Activated T-helper 9 cell treated with anti-CD3 and anti-CD28 coated beads, Interleukin-2, amount 50 U/mL, for 16 hours (primary cell): ENCODE results near the gene RSPO1.

Experiments
- DNase-seq: peaks from one replicate; pipeline ENCODE4 v3.0.0-alpha.2; 2020; ENCODE audit warnings: low read depth

Gene RSPO1

DNA sequence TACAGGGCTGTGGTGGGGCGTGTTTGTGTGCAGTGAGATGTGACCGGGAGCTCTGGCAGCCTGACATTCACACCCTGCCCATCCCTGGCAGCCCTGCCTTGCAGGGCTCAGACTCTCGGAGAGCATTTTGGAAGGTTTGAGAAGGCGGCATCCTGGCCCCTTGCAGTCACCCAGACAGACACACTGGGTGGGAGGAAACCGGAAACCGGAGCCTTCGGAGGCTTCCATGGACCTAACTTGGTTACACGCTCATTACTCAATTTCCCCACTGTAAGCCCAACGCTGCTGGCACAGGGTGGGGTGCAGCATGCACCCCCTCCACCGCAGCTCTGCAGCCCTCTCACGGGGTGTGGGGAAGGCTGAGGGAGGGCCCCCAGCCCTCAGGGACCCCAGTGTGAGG, 22.2 kb upstream of the RSPO1 start:
- no peak for DNase-seq

- no peak for DNase-seq
These were observed 21.3 kb upstream of the RSPO1 start for GRCh38 chr1:37656026-37656425.

DNA sequence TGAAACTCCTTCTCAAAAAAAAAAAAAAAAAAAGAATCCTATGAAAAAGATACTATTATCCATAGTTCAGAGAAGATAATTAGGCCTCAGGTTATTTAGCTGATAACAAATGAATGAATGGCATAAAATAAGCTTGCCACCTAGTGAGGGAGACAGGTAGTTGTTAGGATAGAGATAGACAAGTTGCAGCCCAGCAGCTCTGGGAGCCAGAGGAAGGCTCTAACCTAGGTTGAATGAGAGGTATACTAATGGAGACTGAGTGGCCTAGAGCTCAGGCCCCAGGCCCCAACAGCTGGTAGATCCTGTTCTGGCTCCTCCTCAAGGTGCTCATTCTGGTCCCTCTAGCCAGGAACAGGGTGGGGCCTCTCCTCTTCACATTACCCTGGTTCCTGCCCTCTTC, 20.6 kb upstream of the RSPO1 start:
- DNase-seq, result no peak

DNA sequence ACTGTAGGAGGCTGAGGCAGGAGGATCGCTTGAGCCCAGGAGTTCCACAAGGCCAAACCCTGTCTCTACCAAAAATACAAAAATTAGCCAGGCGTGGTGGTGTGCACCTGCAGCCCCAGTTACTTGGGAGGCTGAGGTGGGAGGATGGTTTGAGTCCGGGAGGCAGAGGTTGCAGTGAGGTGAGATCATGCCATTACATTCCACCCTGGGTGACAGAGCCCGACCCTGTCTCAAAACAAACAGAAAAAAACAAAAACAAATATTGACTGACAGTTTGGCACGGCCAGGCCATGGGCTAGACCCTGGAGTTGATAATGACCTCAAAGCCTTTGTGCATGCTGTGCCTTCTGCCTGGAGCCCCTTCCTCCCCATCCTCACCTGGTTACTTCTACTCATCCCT, 19.2 kb upstream of the RSPO1 start:
- DNase-seq, result no peak

DNA sequence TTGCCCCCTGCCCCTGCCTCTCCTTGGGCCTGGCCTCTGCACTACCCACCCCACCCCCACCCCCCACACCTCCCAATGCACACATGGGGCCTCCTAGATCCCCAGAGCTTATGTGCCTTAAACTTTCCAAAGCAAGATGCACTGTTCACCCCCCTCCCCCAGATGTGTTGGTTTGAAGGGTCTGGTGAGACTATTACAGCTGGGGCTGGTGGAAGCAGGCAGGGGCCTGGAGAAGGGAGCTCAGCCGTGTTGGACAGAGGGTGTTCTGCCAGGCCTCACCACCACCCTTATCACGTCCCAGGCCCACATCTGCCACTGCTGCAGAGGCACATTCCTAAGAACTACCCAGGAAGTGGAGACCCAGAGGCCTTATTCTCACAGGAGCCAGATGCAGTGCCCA, 18.3 kb upstream of the RSPO1 start:
- no peak for DNase-seq

- no peak for DNase-seq
These were observed 17.1 kb upstream of the RSPO1 start for GRCh38 chr1:37651803-37652202.

GRCh38 chr1:37650721-37651120, 16.0 kb upstream of the RSPO1 start:
- no peak for DNase-seq

DNA sequence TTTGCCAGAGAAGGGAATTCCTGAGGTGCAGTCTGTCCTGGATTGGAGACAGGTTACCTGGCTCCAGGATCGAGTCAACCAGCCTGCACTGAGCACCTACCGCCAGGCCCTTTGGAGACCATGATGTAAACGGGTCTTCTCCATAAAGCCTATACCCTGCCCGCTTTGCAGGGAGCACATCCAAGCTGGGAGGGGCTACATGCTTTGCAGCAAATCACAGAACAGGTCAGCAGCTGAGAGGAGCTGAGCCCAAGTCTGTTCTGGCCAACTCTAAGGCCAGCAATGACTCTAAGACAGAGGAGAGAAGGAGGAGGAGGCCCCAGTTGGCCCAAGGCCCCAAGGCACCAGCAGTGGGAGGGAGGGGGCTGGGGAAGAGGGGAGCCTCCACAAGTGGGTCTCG, 15.5 kb upstream of the RSPO1 start:
- no peak for DNase-seq

- DNase-seq, result no peak
These were observed 12.6 kb upstream of the RSPO1 start for GRCh38 chr1:37647281-37647680.

GRCh38 chr1:37641059-37641458, 6.4 kb upstream of the RSPO1 start:
- no peak for DNase-seq

DNA sequence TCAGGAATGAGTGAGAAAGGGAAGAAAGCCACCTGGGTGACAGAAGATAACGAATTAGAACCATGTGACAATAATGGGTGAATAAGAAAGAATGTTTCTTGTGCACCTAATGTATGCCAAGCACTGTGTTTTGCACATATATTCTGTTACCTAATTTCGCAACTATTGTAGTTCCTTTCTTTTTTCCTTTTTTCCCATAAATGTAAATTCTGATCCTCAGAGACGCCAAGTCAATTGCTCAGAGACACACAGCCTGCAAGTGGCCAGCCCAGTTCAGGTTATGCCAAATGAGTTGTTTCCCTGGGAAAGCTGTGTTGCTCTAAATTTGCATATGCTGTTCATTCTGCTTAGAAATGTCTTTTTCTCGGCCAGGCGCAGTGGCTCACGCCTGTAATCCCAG, 1.7 kb upstream of the RSPO1 start:
- no peak for DNase-seq

DNA sequence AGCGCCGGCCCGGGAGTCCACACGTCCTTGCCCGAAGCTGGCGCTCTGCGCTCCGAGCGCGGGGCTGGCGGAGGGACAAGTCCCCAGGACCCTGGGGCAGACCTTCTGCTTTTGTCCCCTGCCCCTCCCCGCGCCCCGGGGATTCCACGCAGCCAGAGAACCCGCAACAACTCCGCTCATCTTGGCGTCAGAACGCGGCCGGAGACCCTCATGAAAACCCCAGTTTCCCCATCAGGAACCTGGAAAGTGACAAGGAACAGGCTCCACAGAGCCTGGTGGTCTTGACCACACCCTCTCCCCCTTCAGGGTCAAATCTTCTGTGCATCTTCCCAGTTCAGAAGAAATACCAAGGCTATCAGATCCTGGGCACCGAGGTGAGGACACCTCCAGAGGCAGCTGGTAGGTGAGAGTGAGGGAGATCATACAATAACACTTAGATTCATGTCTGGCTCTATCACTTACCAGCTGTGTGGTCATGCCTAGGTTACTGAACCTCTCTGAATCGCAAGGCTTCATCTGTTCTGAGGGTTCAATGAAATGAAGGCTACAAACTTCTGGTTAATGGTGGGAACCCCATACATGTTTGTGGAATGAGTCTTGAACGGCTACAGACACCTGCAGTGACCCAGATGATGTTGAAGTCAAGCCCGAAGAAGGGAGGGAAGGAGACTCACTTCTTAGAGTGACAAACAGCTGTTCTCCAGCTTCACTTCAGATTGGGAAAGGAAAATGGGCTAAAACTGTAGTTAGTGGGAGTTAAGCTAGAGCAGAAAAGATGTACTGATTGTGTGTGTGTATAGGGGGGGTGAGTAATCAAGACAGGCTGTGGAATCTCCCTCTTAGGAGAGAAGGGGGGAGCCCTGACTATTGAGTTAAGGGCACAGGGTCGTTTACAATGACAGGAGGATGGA, 555 bp upstream of the RSPO1 start:
- no peak for DNase-seq

DNA sequence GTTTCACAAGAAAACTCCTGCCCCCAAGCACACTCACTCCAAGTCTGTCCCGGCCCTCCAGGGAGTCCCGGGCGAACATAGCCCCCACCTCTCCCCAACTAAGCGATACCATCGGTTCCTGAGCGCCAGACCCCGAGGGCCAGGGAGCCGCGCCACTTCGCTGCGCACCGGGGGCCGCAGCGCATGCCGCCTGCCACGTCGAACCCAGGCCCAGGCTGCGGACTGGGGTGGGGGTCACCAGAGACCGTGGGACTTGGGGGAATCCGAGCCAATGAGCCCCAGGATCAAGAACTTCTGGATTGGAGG, 801 bp downstream of the RSPO1 start:
- DNase-seq, result no peak

DNA sequence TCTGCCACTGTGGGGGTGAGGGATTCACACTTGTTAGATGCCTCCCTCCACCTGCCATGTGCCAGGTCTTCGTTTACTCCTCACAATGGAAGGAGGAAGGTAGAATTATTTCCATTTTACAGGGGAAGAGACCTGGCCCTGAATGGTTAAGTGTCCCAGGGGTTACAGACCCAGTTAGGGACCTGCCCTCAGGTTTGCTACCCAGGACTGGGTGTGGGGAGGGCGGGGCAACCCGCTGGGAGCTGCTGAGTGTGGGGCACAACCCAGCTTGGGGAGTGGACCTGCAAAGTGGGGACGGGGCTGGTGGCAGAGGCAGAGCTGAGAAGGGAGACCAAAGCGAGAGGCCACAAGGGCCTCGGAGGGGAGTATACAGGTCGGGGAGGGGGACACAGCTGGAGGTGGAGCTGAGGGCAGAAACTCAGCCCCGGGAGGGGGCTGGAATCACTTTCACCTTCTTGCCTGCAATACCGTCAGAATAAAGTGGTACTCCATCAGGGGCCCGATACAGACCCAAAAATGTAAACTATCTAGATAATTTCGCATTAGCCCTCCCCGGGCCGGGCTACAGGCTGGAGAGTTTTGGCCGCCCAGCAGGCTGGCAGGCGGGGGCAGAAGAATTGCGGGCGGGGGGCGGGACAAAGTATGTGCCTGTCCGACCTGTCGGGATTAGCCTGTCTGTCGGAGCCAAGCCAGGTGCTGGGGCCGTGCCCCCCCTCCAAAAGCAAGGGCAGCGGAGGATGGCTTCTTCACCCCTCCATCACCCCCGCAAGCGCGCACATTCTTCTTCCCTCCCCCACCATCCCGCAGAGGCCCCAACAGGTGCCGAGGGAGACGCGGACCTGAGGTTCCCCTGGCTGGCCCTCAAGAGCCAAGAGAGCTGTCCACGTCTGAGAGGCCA, 1.4 kb downstream of the RSPO1 start:
- no peak for DNase-seq

GRCh38 chr1:37631036-37631435, 3.7 kb downstream of the RSPO1 start:
- DNase-seq, result no peak

- no peak for DNase-seq
These were observed 4.2 kb downstream of the RSPO1 start for GRCh38 chr1:37630426-37631028.

- DNase-seq, result no peak
These were observed 4.8 kb downstream of the RSPO1 start for GRCh38 chr1:37629726-37630425.

DNA sequence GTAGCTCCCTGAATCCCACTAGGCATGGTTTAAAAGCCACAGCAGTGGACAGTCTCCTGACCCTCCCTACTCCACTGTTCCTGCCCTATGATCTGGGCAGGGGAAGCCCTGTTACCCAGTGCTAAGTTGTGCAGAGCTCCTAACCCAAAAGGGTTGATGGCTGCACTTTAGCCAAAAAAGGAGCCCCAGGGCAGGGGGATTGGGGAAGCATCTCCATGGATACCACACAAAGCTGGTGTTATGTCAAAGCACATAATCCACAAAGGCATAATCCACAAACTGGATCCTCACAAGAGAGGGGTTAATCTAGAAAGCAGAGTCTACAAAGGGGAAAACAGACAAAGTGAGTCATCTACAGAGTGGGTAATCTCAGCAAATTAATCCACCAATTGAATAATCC, 5.7 kb downstream of the RSPO1 start:
- DNase-seq, result no peak

- no peak for DNase-seq
These were observed 6.6 kb downstream of the RSPO1 start for GRCh38 chr1:37628026-37628556.

DNA sequence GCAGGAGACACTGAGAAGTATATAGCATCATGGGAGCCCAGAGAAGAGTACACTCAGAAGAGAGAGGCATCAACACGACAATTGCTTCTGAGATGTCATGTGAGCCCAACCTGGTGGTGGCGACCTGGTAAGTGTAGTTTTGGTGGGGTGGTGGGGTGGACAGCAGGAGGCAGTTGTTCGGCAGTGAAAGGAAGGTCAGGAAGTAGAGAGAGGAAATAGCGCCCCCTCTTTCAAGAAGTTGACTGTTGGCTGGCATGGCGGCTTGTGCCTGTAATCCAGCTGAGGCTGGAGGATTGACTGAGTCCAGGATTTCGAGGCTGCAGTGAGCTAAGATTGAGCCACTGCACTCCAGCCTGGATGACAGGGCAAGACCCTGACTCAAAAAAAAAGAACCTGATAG, 12.6 kb downstream of the RSPO1 start:
- DNase-seq, result no peak

GRCh38 chr1:37621326-37621870, 13.3 kb downstream of the RSPO1 start:
- no peak for DNase-seq

DNA sequence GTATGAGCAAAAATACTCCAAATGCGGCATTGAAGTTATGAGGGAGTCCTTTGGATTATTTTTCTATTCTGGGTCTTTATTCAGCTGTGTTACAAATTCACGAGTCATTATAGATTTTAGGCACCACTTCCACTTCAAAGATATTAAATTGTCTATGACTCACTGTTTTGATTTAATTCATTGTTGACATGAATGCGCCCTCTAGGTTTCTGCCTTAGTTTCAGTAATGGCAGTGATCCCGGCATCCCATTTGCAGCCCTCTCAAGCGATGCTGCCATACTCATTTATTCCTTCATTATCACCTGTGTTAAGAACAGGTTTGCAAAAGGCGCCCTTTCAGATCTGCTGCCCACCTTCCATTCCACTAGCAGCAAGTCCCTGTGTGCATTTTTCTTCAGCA, 14.0 kb downstream of the RSPO1 start:
- DNase-seq, result no peak
